GM21717 (cell line): ENCODE data around the gene USP13.
A peak's percentile ranks its signal among the peaks of the same experiment; 100 is the strongest.
"Not testable (repeated sequence)": the region's sequence is repeated elsewhere in the genome, so short reads cannot be mapped to it uniquely, and the experiment has no call there.

Experiments
- ATAC-seq: cut with Tn5 transposase; IDR thresholded peaks from one replicate; pipeline ENCODE4 v1.9.1; 2021; ENCODE audit warnings: mild to moderate bottlenecking, moderate library complexity; ENCODE audit not compliant: unreplicated experiment

USP13 gene, protein sequence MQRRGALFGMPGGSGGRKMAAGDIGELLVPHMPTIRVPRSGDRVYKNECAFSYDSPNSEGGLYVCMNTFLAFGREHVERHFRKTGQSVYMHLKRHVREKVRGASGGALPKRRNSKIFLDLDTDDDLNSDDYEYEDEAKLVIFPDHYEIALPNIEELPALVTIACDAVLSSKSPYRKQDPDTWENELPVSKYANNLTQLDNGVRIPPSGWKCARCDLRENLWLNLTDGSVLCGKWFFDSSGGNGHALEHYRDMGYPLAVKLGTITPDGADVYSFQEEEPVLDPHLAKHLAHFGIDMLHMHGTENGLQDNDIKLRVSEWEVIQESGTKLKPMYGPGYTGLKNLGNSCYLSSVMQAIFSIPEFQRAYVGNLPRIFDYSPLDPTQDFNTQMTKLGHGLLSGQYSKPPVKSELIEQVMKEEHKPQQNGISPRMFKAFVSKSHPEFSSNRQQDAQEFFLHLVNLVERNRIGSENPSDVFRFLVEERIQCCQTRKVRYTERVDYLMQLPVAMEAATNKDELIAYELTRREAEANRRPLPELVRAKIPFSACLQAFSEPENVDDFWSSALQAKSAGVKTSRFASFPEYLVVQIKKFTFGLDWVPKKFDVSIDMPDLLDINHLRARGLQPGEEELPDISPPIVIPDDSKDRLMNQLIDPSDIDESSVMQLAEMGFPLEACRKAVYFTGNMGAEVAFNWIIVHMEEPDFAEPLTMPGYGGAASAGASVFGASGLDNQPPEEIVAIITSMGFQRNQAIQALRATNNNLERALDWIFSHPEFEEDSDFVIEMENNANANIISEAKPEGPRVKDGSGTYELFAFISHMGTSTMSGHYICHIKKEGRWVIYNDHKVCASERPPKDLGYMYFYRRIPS

GRCh38 chr3:179652447-179653095, at the start of gene USP13:
Gene USP13, plus strand, starts transcription at chr3:179653040. Its CDS starts 186 bp downstream, at chr3:179653226.
- peak; percentile 74 for ATAC-seq

- no peak for ATAC-seq
Measured at GRCh38 chr3:179603321-179603720, 49.5 kb upstream of the USP13 start.

- ATAC-seq = no peak
Measured at GRCh38 chr3:179603831-179604230, 49.0 kb upstream of the USP13 start.

GRCh38 chr3:179604321-179605078, 48.3 kb upstream of the USP13 start, which contains the start of the genes MRPL47 and NDUFB5:
Gene MRPL47, minus strand, starts transcription at chr3:179604638. Its CDS starts 14 bp downstream, at chr3:179604624.
Gene NDUFB5, plus strand, starts transcription at chr3:179604794. Its CDS starts 22 bp downstream, at chr3:179604816.
- peak; percentile 96 for ATAC-seq

- ATAC-seq = no peak
Measured at GRCh38 chr3:179606534-179607085, 46.2 kb upstream of the USP13 start.

GRCh38 chr3:179608931-179609720, 43.7 kb upstream of the USP13 start:
- ATAC-seq = peak; percentile 62

DNA sequence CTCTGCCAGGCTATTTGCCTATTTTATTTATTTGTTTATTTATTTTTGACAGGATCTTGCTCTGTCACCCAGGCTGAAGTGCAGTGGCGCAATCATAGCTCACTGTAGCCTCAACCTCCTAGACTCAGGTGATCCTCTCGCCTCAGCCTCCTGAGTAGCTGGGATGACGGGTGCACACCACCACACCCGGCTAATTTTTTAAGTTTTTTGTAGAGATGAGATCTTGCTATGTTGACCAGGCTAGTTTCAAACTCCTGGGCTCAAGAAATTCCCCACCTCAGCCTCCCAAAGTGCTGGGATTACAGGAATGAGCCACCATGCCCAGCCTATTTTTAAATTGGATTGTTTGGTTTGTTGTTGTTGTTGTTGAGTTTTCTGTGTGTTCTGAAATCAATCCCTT, 42.8 kb upstream of the USP13 start:
- no peak for ATAC-seq

GRCh38 chr3:179613807-179614206, 39.0 kb upstream of the USP13 start:
- ATAC-seq = no peak

DNA sequence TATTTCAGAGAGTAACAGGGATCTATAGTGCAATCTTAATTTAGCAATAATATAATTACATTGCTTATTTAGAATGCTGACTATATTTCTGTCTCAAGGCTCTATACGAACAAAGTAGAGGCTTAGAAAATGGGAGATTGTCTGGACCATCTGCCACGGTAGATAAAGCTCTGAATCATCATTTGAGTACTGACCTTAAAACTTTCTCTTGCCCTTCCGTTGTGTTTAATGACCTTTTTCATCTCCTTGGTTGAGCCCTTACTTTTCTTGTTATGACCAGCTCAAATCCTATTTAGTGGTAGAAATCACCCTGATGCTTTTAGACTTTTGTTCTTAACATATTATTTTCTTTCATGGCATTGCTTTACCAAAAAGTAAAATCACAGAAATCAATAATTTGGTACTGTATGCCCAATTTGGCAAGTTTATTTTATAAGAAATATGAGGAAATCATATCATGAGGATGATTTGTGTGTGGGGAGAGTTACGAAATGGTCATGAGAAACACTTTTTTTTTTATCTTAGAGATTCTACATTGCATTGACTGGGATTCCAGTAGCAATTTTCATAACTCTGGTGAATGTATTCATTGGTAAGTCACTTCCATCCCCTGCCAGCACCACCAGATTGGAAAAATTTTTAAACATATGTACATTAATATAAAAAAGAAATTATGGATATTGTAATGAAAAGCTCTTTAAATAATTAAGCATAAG, 37.2 kb upstream of the USP13 start:
- no peak for ATAC-seq

DNA sequence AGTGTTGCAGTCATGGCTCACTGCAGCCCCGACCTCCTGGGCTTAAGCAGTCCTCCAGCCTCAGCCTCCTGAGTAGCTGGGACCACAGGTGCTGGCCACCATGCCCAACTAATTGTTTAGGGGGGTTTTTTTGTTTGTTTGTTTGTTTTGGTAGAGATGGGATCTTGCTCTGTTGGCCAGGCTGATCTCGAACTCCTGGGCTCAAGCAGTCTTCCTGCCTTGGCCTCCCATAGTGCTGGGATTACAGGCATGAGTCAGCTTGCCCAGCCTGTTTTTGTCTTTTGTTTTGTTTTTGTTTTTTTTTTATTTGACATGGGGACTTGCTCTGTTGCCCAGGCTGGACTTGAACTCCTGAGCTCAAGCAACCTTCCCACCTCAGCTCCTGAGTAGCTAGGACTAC, 30.8 kb upstream of the USP13 start:
- ATAC-seq = no peak

DNA sequence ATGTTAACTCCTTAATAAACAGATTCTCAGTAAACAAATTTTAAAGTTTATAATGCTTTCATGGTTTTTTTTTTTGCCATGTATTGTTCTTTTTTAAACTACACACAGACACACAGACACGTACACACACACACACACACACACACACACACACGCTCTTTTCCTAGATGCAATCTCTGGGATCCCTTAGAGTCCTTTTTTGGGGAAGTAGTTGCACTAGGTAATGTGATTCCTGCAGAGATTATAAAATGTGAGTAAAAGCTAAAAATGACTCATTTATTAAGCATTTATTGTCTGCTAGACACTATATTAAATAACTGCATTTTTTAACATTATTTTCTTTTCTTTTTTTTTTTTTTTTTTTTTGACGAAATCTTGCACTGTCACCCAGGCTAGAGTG, 28.4 kb upstream of the USP13 start:
- no peak for ATAC-seq

DNA sequence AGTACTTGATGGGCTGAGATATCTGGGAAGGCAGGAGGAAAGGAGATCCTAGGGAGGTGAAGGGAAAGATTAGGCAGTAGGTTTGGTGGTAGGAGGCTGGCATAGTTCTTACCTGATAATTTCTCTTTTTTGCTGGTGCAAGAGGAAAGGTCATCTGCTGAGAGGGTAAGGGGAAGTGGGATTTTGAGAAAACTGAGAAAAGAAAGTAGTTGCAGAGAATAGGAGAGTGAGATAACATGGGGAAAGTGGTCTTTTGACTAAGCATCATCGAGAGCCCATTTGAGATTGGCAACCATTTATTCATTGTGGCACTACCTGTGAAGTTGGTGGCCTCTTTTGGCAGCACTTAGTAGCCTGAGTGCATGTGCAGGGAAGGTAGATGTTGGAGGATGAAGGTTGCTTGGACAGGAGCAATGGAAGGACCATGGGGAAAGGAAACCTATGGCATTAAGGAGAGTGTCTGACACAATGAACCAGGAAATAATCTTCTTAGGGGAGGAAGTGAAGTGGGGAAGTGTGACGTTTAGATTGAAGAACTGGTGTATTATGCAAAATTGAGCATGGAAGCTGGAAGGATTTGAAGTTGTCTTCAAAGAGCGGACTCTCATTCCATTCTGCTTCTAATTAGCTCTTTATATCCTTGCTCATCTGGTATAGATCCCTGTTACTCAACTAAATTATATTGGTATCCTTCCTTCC, 21.9 kb upstream of the USP13 start:
- no peak for ATAC-seq

- no peak for ATAC-seq
Measured at GRCh38 chr3:179640469-179640868, 12.4 kb upstream of the USP13 start.

DNA sequence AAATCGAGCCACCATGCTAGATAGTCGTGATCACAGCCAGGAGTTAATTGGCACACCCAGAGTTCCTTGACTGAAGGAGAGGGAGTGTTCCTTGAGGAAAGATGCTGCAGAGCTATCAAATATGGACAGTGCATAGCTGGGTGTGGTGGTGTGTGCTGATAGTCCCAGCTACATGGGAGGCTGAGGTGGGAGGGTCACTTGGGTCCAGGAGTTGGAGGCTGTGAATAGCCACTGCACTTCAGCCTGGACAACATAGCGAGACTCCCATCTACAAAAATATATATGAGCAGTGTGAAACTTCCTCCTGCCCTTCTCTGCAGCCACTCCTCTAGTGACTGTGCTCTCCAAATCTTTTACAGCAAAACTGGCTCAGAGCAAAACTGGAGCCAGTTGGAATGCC, 10.0 kb upstream of the USP13 start:
- no peak for ATAC-seq

DNA sequence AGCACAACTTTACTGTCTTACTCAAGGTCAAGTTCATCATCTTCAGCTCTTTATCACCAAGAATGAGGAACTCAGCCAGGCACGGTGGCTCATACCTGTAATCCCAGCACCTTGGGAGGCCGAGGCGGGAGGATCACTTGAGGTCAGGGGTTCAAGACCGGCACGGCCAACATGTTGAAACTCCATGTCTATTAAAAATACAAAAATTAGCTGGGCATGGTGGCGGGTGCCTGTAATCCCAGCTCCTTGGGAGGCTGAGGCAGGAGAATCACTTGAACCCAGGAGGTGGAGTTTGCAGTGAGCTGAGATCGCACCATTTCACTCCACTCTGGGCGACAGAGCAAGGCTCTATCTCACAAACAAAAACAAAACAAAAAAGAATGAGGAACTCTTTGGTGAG, 9.0 kb upstream of the USP13 start:
- ATAC-seq = not testable (repeated sequence)

DNA sequence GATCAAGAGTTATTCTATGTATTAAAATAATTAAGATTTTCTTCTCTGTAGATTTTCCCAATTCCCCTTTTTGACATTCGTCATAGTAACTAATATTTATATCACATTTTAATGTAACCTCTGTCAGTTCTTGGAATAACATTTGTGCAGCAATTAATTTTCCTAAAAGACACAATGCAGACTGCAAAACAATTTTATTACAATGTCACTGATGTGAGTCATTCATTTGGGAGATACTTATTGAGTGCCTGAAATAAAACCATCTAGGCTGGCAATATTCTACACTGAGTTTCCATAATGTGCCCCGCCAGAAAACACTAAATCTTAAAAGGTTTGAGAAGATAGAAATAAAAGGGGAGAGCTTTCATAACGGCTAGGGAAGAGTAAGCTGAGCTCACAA, 6.7 kb upstream of the USP13 start:
- ATAC-seq = no peak

DNA sequence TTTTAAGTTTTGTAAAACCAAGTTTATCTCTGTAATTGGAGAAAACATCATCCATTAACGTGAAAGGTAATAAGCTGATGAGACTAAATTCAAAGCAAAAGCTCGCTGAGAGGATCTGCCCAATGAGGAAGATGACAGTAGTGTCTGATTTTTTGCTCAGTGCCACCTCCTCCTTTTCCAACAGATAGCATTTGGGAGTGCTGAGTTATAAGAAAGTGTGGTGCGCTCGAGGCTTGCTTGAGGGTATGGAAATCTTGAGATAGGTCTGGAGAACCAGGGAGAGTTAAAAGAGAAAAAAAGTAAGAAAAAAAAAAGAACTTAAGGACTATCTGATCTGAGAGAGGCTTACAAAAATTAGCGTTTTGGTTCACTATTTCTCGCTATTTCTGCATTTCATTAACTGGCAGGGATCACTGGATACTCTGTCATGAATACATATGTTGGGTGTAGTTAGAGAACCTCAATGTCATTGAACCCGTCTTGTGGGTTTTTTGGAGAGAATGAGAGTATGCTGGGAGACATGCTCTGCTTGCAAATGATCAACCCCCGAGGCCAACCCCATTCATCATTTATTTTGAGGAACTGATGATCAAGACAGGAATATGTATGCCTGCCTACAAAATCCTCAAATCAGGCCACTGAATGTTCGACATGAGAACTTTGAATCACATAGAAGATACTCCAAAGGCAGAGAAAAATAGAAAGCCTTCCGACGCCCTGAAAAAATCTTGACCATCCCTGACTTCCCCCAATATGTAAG, 973 bp upstream of the USP13 start:
- ATAC-seq = no peak
